Measurements from ENCODE around the gene TMEM256. TPM values are rescaled to one million over a fixed set of nuclear protein-coding genes. Genes with fewer than 3 reads are reported as not detected.

Gene TMEM256
- total and polyA plus RNA-seq, 2 of the 8 experiments (the other 6 are each of a cell fraction or from before 2014, with no cell fraction given), result 97.0 to 350 TPM

DNA sequence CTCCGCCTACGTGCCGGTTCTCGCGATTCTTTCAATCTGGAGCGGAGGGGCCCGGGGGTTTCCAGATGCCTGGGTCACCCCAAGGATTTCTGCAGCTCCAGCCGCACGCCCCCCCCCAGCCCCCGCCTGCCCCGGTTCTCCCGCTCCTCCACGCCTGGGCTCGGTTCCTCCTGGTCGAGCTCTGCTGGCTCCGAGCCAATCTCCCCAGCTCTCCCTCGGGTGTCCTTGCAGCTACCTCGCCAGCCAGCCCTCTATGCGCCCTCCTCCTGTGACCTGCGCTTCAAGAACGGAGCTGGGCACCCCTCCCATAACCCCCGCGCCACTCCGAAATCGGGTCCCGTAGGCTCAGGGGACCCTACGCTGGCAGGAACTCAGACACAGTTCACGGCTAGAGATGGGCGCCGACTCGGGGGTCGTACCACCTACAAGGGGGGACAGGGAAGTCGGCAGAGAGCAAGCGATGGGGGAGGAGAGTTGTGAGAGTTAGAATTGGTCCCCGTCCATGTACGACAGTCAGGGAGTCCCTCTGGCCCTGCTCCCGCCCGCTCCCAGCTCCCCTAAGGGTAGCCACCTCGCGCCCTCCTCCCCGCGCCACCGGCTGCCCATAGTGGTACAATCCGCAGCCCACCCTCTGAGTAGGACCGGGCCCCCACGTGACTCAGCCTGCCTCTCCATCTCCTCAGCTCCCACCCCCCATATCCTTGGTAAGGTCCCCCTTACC, 36.4 kb upstream of the TMEM256 start (continued):
- TF ChIP-seq, protein P1, sequence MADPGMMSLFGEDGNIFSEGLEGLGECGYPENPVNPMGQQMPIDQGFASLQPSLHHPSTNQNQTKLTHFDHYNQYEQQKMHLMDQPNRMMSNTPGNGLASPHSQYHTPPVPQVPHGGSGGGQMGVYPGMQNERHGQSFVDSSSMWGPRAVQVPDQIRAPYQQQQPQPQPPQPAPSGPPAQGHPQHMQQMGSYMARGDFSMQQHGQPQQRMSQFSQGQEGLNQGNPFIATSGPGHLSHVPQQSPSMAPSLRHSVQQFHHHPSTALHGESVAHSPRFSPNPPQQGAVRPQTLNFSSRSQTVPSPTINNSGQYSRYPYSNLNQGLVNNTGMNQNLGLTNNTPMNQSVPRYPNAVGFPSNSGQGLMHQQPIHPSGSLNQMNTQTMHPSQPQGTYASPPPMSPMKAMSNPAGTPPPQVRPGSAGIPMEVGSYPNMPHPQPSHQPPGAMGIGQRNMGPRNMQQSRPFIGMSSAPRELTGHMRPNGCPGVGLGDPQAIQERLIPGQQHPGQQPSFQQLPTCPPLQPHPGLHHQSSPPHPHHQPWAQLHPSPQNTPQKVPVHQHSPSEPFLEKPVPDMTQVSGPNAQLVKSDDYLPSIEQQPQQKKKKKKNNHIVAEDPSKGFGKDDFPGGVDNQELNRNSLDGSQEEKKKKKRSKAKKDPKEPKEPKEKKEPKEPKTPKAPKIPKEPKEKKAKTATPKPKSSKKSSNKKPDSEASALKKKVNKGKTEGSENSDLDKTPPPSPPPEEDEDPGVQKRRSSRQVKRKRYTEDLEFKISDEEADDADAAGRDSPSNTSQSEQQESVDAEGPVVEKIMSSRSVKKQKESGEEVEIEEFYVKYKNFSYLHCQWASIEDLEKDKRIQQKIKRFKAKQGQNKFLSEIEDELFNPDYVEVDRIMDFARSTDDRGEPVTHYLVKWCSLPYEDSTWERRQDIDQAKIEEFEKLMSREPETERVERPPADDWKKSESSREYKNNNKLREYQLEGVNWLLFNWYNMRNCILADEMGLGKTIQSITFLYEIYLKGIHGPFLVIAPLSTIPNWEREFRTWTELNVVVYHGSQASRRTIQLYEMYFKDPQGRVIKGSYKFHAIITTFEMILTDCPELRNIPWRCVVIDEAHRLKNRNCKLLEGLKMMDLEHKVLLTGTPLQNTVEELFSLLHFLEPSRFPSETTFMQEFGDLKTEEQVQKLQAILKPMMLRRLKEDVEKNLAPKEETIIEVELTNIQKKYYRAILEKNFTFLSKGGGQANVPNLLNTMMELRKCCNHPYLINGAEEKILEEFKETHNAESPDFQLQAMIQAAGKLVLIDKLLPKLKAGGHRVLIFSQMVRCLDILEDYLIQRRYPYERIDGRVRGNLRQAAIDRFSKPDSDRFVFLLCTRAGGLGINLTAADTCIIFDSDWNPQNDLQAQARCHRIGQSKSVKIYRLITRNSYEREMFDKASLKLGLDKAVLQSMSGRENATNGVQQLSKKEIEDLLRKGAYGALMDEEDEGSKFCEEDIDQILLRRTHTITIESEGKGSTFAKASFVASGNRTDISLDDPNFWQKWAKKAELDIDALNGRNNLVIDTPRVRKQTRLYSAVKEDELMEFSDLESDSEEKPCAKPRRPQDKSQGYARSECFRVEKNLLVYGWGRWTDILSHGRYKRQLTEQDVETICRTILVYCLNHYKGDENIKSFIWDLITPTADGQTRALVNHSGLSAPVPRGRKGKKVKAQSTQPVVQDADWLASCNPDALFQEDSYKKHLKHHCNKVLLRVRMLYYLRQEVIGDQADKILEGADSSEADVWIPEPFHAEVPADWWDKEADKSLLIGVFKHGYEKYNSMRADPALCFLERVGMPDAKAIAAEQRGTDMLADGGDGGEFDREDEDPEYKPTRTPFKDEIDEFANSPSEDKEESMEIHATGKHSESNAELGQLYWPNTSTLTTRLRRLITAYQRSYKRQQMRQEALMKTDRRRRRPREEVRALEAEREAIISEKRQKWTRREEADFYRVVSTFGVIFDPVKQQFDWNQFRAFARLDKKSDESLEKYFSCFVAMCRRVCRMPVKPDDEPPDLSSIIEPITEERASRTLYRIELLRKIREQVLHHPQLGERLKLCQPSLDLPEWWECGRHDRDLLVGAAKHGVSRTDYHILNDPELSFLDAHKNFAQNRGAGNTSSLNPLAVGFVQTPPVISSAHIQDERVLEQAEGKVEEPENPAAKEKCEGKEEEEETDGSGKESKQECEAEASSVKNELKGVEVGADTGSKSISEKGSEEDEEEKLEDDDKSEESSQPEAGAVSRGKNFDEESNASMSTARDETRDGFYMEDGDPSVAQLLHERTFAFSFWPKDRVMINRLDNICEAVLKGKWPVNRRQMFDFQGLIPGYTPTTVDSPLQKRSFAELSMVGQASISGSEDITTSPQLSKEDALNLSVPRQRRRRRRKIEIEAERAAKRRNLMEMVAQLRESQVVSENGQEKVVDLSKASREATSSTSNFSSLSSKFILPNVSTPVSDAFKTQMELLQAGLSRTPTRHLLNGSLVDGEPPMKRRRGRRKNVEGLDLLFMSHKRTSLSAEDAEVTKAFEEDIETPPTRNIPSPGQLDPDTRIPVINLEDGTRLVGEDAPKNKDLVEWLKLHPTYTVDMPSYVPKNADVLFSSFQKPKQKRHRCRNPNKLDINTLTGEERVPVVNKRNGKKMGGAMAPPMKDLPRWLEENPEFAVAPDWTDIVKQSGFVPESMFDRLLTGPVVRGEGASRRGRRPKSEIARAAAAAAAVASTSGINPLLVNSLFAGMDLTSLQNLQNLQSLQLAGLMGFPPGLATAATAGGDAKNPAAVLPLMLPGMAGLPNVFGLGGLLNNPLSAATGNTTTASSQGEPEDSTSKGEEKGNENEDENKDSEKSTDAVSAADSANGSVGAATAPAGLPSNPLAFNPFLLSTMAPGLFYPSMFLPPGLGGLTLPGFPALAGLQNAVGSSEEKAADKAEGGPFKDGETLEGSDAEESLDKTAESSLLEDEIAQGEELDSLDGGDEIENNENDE (IDR thresholded peaks at IDR 0.05; ENCODE audit: insufficient replicate concordance, low read length), result no peak
- no peak for TF ChIP-seq RFX5 (IDR thresholded peaks at IDR 0.05; ENCODE audit: borderline replicate concordance, low read depth, low read length)
- TF ChIP-seq, protein P2, sequence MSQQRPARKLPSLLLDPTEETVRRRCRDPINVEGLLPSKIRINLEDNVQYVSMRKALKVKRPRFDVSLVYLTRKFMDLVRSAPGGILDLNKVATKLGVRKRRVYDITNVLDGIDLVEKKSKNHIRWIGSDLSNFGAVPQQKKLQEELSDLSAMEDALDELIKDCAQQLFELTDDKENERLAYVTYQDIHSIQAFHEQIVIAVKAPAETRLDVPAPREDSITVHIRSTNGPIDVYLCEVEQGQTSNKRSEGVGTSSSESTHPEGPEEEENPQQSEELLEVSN (IDR thresholded peaks at IDR 0.05), result no peak
- 0 out of 2 replicates have a peak, but pooled peaks have one; percentile 12 for TF ChIP-seq TBP (IDR thresholded peaks at IDR 0.05; ENCODE audit: low read depth, low read length)
- no peak for TF ChIP-seq TAF7 (optimal IDR thresholded peaks at IDR 0.05; ENCODE audit: borderline replicate concordance, low read depth, low read length)
- no peak; the same call in 1 of the 2 replicates for TF ChIP-seq KDM1A (IDR thresholded peaks at IDR 0.05; ENCODE audit: borderline replicate concordance, low read length)
- TF ChIP-seq, protein P3, sequence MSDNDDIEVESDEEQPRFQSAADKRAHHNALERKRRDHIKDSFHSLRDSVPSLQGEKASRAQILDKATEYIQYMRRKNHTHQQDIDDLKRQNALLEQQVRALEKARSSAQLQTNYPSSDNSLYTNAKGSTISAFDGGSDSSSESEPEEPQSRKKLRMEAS (IDR thresholded peaks at IDR 0.05), result peak; percentile 69; the same call in 1 of the 2 replicates
- peak; percentile 94 for TF ChIP-seq JUND (IDR thresholded peaks at IDR 0.05; ENCODE audit: low read length)

Measured in H1 (cell line).